Measurements from ENCODE around the gene CD177.
A peak's percentile ranks its signal among the peaks of the same experiment; 100 is the strongest.

The CD177 gene

DNA sequence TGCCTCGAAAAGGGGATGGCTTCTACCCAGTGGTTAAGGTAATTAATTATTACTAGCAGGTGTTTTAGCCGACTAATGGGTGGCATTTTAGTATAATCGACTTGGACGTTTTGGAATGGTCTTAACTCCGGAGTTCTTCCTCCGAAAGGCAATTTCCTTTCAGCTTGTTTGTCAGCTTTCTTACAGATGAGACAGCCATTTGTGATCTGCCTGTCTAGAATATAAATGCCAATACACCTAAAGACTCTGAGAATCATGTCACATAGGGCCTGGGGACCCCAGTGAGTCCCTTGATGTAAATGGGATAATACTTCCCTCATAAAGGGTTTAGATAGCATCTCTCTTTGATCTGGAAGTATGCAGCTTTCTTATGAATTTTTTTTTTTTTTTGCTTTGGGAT, 42.2 kb upstream of the CD177 start:
- TF ChIP-seq, protein P1, sequence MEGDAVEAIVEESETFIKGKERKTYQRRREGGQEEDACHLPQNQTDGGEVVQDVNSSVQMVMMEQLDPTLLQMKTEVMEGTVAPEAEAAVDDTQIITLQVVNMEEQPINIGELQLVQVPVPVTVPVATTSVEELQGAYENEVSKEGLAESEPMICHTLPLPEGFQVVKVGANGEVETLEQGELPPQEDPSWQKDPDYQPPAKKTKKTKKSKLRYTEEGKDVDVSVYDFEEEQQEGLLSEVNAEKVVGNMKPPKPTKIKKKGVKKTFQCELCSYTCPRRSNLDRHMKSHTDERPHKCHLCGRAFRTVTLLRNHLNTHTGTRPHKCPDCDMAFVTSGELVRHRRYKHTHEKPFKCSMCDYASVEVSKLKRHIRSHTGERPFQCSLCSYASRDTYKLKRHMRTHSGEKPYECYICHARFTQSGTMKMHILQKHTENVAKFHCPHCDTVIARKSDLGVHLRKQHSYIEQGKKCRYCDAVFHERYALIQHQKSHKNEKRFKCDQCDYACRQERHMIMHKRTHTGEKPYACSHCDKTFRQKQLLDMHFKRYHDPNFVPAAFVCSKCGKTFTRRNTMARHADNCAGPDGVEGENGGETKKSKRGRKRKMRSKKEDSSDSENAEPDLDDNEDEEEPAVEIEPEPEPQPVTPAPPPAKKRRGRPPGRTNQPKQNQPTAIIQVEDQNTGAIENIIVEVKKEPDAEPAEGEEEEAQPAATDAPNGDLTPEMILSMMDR (conservative IDR thresholded peaks at IDR 0.05; ENCODE audit: low read depth, low read length) = no peak
- DNase-seq (ENCODE audit: low read depth) = no peak
- no peak overlapping the region for H3K4me3 ChIP-seq (ENCODE audit: low read length)

DNA sequence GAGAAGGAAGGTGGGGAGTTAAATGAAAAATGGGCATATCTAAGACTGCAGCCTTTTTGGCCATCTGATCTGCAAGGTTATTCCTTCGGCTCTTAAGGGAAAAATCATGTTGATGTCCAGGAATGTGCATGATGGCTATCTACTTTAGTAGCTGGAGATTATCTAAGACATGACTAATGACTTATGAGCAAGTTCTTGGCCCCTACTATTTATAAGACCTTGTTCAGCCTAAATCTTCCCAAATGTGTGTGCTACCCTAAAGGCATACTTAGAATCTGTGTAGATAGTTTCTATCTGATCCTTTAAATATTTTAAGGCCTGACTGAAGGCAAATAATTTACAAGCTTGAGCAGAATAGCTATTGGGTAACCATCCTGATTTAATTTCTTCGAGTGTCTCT, 41.8 kb upstream of the CD177 start:
- no peak overlapping the region for H3K4me3 ChIP-seq (ENCODE audit: low read length)
- DNase-seq (ENCODE audit: low read depth) = no peak
- TF ChIP-seq, protein P1 (conservative IDR thresholded peaks at IDR 0.05; ENCODE audit: low read depth, low read length) = no peak

DNA sequence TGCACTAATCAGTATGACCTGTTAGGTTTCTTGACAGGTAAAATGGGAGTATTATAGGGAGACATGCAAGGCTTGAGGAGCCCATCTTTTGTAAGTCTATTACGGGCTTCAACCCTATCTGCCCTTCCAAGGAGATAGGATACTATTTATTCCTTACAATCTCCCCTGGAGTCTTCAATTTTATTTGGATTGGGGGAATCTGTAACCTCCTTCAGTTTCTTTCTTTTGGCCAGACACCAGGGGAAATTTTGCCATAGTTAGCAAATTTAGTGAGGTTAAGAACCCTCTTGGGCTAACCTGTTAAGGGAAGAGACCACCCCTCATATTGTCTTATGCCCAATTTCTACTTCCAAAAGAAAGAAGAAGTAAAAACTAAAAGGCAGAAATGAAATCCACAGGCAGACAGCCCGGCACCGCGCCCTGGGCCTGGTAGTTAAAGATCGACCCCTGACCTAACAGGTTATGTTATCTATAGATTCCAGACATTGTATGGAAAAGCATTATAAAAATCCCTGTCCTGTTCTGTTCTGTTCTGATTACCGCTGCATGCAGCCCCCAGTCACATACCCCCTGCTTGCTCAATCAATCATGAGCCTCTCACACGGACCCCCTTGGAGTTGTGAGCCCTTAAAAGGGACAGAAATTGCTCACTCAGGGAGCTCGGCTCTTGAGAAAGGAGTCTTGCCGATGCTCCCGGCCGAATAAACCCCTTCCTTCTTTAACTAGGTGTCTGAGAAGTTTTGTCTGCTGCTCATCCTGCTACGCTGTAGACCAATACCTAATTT, 39.6 kb upstream of the CD177 start:
- no peak for DNase-seq (ENCODE audit: low read depth)
- TF ChIP-seq, protein P1 (conservative IDR thresholded peaks at IDR 0.05; ENCODE audit: low read depth, low read length) = no peak

DNA sequence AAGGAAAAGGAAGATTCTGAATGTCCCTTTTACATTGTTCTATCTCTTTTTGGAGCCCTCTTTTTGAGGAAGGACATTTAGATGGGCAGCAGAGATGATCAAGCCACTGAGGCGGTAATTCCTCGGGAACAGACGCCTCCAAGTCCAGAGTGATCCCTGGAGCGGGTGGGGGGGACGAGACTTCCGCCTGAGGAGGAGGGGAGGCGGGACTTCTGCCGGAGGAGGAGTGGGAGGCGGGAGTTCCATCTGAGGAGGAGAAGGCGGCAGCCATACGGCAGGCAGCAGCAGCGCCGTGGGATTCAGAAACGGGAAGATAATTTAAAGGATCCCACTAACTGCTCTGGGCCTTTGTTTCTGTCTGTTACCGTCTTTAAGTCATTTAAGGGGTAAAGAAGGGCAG, 37.6 kb upstream of the CD177 start:
- TF ChIP-seq, protein P1 (conservative IDR thresholded peaks at IDR 0.05; ENCODE audit: low read depth, low read length) = no peak
- DNase-seq (ENCODE audit: low read depth) = no peak
- H3K4me3 ChIP-seq (ENCODE audit: low read length) = no peak overlapping the region

More for the DNA sequence above, 39.6 kb upstream of the CD177 start:
- H3K4me3 ChIP-seq (ENCODE audit: low read length) = no peak overlapping the region

DNA sequence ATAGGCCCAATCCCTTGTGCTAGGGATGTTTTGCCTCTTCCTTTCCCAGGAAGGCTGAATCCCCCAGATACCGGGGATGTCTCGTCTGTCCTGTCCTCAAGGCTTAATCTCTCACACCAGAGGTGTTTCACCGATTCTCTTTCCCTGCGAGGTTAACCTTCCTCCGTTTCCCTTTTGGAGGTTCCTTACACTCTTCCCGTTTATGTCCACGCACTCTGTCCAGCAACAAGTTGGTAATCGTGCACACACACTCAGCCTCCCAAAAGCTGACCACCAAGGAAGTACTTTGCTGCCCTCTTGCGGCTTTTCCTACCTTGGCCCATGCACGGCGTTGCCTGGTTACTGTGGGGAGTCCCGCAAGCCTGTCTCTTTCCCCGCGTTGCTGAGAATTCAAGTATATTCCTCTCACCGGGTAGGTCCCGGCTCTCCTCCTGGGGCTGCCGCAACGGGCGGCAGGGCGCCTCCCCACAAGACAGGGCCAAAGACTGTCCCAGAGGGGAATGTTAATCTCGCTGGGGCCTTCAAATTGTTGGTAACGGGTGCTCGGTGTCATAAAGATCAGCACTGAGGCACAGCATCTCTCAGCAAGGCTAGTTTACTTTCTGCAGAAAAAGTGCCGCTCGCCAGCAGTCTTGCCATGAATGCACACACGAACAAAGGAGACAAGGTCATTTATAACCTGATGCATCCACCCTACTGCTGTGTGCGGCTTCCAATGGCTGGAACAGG, 36.7 kb upstream of the CD177 start:
- no peak for DNase-seq (ENCODE audit: low read depth)
- H3K4me3 ChIP-seq (ENCODE audit: low read length) = no peak overlapping the region
- TF ChIP-seq, protein P1 (conservative IDR thresholded peaks at IDR 0.05; ENCODE audit: low read depth, low read length) = peak; percentile 53

DNA sequence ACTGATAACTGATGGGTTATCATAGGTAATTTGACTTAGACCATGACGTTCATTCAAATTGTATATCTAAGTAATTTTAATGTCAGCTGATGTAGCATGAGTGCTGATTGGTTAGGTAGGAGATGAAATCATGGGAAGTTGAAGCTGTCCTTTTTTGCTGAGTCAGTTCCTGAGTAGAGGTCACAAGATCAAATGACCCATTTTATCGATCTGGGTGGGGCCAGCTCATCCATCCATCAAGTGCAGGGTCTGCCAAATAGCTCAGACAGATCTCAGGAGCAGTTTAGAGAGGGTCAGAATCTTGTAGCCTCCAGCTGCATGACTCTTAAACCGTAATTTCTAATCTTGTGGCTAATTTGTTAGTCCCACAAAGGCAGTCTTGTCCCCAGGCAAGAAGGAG, 35.3 kb upstream of the CD177 start:
- TF ChIP-seq, protein P1 (conservative IDR thresholded peaks at IDR 0.05; ENCODE audit: low read depth, low read length) = no peak
- no peak for DNase-seq (ENCODE audit: low read depth)
- H3K4me3 ChIP-seq (ENCODE audit: low read length) = no peak overlapping the region
